Stimulated activated CD4-positive, alpha-beta T cell treated with anti-CD3 and anti-CD28 coated beads, Interleukin-15, amount 100 ng/mL, for 24 hours (primary cell): ENCODE data around the gene NOL9.
A peak's percentile ranks its signal among the peaks of the same experiment; 100 is the strongest.

ENCODE experiments used
- DNase-seq: peaks from one replicate; pipeline ENCODE4 v3.0.0-alpha.2; 2020

Gene NOL9

GRCh38 chr1:6588893-6589520, 34.7 kb upstream of the NOL9 start:
- DNase-seq: no peak

GRCh38 chr1:6588128-6588892, 34.0 kb upstream of the NOL9 start:
- DNase-seq: no peak

- no peak for DNase-seq
Observed at GRCh38 chr1:6587261-6588005, 33.1 kb upstream of the NOL9 start.

DNA sequence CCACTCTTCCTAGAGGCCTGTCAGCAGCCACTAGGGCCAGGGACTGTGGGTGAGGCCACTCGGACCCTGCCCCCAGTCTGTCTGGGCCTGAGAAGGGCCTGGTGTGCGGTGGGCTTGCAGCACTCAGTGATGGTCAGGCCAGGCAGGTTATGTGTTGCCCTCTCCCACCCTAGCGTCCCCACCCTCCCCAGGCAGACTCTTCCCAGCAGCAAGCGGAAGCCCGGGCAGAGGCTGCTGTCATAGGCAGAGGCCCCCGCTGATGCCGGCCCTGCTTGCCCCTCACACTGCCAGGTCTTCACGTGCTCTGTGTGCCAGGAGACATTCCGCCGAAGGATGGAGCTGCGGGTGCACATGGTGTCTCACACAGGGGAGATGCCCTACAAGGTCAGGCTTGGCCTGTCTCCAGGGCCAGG, 32.1 kb upstream of the NOL9 start:
- DNase-seq: no peak

- DNase-seq: no peak
Observed at GRCh38 chr1:6585841-6586240, 31.5 kb upstream of the NOL9 start.

GRCh38 chr1:6585081-6585722, 30.9 kb upstream of the NOL9 start:
- DNase-seq: no peak

DNA sequence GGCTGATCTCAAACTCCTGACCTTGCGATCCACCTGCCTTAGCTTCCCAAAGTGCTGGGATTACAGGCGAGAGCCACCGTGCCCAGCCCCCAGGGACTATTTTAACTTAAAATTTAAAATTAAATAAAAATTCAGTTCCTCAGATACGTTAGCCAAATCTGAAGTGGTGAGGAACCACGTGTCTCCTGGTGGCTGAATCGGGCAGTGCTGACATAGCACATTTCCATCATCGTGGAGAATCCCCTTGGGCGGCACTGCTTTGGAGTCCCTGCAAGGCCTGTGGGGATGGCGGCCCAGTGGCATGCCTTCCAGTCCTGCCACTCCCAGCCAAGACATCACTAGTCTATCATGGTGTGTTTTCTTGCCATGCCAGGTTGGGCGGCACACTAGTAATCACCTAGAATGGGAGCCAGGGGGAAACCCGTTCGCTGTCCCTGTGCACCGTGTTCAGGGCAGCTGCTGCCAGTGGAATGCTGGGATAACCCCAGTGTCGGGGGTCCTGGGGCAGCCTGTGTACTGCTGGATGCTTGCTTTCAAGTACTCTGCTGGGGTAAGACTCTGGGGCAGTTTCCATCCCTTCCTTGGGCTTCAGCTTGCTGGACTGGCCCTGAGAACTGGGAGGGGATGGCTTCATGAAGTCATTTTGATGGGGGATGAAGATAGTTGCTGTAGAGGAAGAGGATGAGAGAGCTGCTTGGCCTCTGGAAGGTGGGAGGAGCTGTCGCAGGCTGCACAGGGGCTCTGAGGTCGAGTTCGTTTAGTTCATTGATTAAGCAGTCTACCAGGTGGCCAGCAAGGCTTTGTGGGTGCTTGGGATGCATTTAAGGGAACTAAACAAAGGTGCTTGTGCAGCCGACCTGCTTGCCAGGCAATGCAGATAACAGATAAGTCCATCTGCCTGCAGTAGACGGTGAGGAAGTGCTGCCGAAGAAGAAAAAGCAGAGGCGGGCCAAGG, 30.1 kb upstream of the NOL9 start:
- DNase-seq: no peak

DNA sequence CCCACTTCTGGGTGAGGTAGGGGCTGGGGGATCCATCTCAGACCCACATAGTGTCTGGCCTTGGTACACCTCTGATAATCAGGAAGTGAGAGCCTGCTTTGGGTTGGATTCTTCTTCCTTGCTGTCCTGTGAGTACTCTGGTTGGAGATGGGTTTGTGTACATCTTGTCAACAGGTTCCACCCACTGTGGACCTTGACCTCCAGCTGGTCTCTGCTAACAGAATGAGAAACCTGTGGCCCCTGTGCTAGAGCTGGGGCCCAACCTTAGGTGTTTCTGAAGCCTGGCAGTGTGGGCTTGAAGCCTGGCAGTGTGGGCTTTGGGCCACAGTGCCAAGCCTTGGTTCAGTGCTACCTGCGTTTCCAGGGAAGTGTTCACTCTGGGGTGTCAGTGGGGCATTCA, 28.1 kb upstream of the NOL9 start:
- no peak for DNase-seq

- no peak for DNase-seq
Observed at GRCh38 chr1:6581561-6582305, 27.4 kb upstream of the NOL9 start.

- no peak for DNase-seq
Observed at GRCh38 chr1:6580593-6581409, 26.5 kb upstream of the NOL9 start.

DNA sequence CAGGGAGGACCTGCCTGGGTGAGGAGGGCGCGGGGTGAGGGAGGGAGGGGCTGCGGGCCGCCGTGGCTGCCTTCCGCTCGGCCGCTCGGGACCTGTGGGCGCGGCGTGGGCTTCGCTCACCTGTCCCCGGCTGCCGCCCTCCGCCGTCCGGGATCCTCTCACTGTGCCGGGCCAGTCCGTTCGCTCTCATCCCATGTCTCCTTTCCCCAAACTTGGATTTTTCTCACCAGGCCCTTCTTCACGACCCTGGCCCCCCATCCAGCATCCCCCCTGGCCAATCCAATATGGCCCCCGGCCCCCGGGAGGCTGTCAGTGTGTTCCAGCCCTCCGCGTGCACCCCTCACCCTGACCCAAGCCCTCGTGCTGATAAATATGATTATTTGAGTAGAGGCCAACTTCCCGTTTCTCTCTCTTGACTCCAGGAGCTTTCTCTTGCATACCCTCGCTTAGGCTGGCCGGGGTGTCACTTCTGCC, 25.8 kb upstream of the NOL9 start:
- DNase-seq: no peak

DNA sequence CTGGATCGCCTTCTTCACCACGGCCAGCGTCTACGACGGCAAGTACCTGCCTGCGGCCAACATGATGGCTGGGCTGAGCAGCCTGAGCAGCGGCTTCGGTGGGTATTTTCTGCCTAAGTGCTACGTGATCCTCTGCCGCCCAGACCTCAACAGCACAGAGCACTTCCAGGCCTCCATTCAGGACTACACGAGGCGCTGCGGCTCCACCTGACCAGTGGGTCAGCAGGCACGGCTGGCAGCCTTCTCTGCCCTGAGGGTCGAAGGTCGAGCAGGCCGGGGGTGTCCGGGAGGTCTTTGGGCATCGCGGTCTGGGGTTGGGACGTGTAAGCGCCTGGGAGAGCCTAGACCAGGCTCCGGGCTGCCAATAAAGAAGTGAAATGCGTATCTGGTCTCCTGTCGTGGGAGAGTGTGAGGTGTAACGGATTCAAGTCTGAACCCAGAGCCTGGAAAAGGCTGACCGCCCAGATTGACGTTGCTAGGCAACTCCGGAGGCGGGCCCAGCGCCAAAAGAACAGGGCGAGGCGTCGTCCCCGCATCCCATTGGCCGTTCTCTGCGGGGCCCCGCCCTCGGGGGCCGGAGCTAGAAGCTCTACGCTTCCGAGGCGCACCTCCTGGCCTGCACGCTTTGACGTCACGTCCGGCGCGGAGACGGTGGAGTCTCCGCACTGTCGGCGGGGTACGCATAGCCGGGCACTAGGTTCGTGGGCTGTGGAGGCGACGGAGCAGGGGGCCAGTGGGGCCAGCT, 25.2 kb upstream of the NOL9 start, which contains the start of gene ZBTB48:
Gene ZBTB48 (plus strand): TSS at position 621 of the 745 bp plus-strand sequence. CDS start 616 bp downstream, outside the sequence.
- DNase-seq: peak; percentile 99

DNA sequence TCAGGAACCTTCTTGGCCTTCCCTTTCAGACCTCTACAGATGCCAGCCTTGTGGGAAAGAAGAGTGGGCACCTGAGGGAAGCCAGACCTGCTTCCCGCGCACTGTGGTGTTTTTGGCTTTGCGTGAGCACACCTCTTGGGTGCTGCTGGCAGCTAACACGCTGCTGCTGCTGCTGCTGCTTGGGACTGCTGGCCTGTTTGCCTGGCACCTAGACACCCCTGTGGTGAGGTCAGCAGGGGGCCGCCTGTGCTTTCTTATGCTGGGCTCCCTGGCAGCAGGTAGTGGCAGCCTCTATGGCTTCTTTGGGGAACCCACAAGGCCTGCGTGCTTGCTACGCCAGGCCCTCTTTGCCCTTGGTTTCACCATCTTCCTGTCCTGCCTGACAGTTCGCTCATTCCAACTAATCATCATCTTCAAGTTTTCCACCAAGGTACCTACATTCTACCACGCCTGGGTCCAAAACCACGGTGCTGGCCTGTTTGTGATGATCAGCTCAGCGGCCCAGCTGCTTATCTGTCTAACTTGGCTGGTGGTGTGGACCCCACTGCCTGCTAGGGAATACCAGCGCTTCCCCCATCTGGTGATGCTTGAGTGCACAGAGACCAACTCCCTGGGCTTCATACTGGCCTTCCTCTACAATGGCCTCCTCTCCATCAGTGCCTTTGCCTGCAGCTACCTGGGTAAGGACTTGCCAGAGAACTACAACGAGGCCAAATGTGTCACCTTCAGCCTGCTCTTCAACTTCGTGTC, 24.5 kb upstream of the NOL9 start:
- no peak for DNase-seq

DNA sequence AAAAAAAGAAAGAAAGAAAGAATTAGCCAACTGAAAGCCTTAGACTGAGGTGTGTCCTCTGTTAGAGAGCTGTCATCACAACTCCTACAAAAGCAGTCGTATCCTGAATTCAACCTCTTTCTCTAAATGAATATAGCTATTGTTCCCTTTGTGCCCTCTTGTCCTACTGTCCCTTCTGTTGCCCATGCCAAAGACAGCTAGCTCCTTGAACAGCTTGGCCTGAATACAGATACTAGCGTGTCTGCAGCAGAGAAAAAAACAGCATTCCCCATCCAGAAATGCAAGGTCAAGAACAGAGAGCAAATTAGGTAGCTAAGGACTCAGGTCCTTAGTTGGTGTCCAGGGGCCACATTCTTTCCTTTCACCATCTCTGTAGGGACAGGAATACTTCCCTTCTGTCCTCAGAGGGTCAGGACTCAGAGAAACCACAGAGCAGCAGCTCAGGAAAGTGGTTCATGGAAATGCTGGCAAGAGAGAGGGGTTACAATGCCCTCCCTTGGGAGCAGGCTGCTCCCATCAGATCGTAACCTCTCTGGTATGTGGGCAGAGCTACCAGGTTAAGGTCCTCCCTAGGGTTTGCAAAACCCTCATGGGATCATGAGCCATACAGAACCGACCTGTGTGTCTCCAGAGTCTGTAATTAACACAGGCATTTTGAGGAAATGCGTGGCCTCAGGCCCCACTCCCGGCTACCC, 23.7 kb upstream of the NOL9 start:
- DNase-seq: no peak

DNA sequence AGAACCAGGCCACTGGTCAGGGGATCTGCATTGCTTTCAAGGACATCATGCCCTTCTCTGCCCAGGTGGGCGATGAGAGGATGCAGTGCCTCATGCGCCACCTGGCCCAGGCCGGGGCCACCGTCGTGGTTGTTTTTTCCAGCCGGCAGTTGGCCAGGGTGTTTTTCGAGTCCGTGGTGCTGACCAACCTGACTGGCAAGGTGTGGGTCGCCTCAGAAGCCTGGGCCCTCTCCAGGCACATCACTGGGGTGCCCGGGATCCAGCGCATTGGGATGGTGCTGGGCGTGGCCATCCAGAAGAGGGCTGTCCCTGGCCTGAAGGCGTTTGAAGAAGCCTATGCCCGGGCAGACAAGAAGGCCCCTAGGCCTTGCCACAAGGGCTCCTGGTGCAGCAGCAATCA, 20.5 kb upstream of the NOL9 start:
- no peak for DNase-seq

GRCh38 chr1:6574025-6574620, 19.8 kb upstream of the NOL9 start:
- no peak for DNase-seq

DNA sequence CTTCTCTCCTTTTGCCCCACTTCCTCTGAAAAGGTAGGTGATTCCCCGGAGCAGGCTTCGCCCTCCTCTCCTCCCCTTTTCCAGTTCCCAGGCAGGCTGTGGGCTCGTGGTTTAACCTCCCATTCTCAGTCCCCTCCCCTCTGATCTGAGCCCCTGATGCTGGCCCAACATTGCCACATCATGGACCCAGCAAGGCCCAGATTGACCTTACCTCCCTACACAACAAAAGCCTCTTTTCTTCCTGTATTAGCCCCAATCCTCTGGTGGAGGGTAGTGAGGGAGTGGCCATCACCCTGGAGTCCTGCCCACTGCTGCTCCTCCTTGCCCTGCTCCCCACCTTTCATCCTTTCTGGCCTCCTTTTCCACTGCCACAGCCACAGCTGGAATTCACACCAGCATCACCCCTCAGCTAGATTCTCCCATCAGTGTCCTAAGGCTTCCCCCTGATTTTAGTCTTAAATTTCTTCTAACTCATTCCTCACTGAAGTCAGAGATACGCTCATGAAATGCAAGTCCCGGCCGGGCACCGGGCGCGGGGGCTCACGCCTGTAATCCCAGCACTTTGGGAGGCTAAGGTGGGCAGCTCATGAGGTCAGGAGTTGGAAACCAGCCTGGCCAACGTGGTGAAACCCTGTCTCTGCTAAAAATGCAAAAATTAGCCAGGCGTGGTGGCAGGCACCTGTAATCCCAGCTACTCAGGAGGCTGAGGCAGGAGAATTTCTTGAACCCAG, 18.5 kb upstream of the NOL9 start:
- no peak for DNase-seq
